CD4-positive, alpha-beta T cell treated with Interleukin-15 for 1 hour (primary cell): Measurements from ENCODE around the gene SMDT1.
"Not testable (repeated sequence)": the region's sequence is repeated elsewhere in the genome, so short reads cannot be mapped to it uniquely, and the experiment has no call there.

Source experiments
- DNase-seq: peaks from one replicate; pipeline ENCODE4 v3.0.0-alpha.2; 2020

The SMDT1 gene

DNA sequence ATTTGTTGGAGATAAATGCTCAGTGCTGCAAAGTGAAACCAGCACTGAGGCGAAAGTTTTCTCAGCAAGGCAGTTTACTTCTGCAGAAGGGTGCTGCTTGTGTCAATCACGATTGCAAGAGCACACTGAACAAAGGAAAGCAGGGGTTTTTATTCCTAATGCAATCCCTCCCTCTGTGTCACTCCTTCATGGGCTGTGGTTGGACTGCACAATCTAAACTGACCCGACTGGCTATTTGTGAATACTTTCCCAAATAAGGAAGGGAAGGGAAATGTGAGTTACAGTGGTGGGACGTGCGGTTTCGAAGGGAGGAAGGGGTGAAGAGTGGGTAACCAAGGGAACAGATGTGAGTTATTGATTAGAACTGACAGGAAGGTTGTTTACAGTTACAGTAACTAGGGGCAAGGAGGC lies 35.9 kb downstream of the SMDT1 start:
- not testable (repeated sequence) for DNase-seq

DNA sequence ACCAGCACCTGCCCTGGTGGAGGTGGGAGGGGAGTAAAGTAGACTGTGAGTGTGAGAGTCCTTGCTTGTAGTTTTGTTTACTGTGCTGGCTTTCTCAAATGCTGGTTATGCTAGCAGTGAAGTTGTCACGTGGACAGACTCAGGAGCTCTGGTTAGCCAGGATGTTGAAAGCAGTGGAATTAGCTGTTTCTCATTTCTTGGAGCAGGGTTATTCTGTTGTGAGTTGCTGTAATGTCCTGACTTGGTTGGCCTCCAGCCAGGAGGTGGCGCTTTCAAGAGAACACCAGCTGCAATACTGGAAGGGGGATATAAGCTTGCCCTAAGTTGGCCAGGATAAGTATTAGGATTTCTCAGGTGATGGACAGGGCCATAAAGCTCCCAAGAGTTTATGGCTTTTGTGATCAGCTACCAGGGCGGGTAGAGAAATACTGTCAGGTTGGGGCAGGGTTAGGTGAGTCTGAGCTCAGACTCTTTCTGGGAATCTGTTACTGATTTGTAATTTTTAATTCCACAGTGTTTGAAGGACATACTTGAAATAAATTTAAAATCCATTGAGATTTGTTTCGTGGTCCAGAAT lies 37.4 kb downstream of the SMDT1 start:
- DNase-seq: no peak

DNA sequence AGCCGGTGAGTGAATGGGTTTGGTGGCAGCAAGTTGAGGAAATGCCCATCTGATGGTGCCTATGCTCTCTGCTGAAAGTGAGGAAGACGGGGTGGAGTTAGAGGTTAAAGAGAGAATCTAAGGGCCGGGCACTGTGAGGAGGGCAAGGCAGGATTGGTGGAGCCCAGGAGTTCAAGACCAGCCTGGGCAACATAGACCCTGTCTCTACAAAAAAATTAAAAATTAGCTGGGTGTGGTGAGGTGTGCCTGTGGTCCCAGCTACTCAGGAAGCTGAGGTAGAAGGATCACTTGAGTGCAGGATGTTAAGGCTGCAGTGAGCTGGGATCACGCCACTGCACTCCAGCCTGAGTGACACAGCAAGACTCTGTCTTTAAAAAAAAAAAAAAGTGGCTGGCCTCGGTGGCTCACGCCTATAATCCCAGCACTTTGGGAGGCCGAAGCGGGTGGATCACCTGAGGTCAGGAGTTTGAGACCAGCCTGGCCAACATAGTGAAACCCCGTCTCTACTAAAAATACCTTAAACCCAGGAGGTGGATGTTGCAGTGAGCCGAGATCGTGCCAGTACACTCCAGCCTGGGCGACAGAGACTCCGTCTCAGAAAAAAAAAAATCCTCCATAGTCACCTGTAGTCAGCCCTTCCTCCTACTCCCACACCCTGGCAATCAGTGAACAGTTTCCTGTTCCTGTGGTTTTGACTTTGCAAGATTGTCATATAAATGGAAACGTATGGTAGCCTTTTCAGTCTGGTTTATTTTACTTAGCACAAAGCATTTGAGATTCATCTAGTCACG lies 40.9 kb downstream of the SMDT1 start:
- not testable (repeated sequence) for DNase-seq

DNA sequence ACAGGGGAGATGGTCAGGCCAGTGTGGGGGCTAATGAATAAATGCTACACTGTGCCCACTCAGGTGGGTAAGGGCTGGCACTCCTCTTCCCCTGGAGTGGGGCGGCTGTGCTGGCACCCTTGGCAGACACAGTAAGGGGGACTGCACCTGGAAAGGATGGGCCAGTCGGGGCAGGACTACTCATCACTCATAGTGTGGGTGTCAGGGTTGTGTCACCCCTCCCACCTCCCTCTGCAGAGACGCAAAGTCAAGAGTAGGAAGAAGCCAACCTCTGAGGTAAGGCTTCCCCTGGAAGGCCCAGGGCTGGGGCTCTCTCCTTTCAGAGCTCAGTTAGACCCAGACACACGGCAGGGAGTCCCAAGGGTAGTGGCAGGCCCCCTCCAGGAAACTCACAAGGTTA lies 44.0 kb downstream of the SMDT1 start:
- DNase-seq: not testable (repeated sequence)

DNA sequence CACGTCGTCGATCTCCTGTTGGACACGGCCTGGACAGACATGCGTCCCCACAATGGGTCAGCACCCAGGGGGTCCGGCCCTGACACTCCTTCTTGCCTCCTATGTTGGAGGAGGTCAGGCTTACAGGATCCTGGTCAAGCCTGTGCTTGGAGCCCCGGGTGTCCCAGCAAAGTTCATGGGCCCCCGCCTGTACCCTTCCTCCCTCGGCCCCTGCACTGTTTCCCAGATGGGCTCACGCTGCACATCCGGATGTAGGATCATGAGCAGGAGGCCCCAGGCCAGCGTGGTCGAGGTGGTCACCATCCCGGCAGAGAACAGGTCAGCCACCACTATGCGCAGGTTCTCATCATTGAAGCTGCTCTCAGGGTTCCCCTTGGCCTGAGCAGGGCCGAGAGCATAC lies 48.1 kb downstream of the SMDT1 start:
- DNase-seq: no peak

DNA sequence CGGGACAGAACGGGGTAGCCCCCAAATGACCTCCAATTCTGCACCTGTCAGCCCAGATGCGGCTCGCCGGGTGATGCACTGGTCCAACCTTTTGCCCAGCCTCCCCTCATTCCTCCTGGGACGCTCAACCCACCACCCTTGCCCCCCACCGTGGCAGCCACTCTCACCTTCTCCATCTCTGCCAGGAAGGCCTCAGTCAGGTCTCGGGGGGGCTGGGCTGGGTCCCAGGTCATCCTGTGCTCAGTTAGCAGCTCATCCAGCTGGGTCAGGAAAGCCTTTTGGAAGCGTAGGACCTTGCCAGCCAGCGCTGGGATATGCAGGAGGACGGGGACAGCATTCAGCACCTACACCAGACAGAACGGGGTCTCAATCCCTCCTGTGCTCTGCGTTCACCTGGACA lies 48.5 kb downstream of the SMDT1 start:
- not testable (repeated sequence) for DNase-seq

DNA sequence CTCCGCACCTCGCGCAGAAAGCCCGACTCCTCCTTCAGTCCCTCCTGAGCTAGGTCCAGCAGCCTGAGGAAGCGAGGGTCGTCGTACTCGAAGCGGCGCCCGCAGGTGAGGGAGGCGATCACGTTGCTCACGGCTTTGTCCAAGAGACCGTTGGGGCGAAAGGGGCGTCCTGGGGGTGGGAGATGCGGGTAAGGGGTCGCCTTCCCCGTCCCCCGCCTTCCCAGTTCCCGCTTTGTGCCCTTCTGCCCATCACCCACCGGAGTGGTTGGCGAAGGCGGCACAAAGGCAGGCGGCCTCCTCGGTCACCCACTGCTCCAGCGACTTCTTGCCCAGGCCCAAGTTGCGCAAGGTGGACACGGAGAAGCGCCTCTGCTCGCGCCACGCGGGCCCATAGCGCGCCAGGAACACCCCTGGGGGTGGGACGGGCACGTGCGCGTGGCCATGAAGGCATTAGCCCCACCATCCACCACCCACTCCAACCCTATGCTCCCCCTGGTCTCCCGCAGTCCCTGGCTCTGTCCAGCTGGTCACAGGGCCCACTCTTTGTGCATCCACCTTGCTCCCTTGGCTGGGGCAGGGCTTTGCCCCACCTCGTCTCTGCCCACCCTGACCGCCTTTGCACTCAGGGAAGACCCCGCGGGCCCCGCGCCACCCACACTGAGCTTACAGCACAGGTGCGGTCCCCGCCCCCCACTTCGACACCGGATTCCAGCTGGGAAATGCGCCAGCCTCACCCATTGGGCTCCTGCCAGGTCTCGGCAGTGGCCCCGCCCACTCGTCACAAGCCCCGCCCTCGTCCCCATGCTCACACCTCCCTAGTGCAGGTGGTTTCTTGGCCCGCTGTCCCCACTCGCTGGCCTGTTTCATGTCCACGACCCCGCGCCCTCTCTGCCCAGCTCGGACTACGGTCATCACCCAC lies 49.5 kb downstream of the SMDT1 start:
- DNase-seq: not testable (repeated sequence)

DNA sequence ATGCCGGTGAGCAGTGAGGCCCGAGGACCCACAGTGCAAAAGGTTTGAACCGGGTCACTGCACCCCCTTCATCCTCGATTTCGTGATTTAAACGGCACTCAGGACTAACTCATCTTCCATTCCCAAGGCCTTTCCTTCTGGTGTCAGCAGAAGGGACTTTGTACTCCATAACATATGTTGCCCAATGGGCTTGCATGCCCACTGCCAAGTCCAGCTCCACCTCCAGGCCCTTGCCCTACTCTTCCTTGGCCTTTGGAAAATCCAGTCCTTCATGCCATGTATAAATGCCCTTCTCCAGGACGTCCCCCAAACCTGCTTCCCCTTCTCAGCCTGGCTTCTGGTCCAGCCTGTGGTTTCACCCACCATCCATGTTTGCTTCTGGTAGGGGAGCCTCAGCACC lies 50.7 kb downstream of the SMDT1 start:
- not testable (repeated sequence) for DNase-seq

DNA sequence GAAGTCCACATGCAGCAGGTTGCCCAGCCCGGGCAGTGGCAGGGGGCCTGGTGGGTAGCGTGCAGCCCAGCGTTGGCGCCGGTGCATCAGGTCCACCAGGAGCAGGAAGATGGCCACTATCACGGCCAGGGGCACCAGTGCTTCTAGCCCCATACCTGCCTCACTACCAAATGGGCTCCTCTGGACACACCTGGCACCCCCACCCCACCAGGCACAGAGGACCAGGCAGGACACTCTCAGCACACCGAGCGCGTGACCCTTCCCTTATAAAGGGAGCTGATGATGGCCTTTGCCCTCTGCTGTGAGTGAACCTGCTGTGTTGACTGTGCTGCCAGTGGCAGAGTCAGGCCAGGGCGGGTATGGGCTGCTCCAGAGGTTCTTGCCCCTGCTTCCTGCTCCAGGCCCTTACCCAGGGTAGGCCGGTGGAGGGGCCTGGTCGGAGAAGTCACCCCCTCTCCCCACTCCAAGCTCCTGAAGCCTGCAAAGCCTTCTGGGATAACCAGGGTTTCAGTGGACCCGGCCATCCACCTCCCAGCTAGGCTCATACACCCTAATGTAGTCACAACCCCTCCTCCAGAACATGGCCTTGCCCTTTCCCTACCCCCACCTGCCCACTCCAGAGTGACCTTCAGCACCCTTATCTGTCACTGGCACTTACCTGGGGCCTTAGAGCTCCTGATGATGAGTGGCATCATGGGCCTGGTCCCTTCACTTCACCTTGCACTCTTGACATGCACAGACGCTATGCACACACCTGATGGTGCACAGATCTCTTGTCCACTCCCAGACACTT lies 51.3 kb downstream of the SMDT1 start, which contains the start of gene CYP2D6:
Gene CYP2D6, minus strand, starts transcription at position 172 of the 793 bp plus-strand sequence. Its CDS starts 19 bp downstream, at position 153.
- not testable (repeated sequence) for DNase-seq

DNA sequence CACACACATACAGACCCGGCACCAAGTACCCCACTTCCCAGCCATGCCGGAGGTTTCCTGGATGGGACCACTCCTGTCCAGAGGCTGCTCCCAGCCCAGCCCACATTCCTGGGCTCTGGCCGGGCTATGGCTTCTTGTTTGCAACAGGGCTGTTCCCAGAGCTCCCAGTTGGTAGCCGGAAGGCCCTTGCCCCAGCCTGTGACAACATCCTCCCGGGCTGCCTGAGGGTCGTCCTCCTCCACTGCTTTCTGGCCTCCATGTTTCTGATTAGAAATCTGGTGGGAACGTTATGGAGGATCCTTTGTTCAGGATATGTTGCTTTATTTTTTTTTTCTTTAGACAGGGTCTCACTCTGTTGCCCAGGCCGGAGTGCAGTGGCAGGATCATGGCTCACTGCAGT lies 52.1 kb downstream of the SMDT1 start:
- DNase-seq: no peak

DNA sequence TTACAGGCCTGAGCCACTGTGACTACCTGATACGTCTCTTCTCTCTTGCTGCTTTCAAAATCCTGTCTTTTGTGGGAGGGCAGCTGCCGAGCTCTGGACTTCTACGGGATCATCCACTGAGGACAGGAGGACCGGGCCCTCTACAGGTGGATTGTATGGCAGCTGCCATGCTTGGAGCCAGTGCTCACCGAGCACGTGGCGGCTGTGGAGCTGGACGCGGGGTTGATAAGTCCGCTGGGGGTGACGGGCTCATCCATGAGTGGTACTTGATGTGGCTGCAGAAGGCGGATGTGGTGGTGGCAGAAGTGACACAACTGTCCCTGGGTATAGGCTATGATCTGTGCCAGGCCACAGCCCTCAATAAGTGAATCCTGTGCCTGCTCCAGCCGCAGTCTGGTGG lies 53.0 kb downstream of the SMDT1 start:
- no peak for DNase-seq
